Suppressor macrophage (primary cell): Measurements from ENCODE around the gene SLC26A2.
A peak's percentile ranks its signal among the peaks of the same experiment; 100 is the strongest.

Experiments
- DNase-seq, 4 experiments: peaks; one replicate each; pipeline ENCODE4 v3.0.0-alpha.2; 2020 to 2022

SLC26A2 gene

DNA sequence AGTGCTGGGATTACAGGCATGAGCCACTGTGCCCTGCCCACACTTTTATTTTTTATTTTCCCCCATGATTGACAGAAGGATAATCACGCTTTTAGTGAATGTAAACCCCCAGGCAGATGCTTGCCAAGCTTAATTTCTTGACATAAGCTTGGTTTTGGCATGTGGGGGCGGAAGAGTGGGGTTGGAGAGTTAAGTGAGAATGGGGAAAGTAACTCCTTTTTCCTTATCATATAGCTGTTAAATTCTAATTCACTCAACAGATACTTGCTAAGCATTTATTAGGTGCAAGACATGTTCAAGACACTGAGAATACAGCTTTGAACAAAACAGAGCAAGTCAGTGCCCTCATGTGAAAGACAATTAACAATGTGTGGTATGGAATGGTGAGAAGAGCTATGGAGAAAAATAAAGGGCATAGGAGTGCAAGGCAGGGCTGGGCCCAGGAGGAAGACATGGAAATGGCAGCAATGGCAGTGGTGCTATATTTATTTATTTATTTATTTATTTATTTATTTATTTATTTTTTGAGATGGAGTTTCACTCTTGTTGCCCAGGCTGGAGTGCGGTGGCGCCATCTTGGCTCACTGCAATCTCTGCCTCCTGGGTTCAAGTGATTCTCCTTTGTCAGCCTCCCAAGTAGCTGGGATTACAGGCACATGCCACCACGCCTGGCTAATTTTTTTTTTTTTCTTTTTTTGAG is 2.2 kb downstream of the SLC26A2 start:
- no peak for DNase-seq

DNA sequence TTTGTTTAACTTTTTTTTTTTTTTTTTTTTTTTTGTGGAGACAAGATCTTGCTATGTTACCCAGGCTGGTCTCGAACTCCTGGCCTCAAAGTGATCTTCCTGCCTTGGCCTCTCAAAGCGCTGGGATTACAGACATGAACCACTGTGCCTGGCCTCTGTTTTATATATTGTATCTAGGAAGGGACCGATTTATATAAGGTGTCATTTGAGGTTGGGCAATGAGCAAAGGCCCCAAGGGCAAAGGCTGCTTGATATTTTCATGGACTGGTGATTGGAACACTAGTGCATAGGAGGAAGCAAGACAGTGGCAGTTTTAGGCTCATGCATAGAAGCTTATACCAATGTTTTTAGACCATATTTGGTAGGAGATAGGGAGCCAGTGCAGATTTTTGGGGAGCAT is 3.2 kb downstream of the SLC26A2 start:
- DNase-seq: no peak

DNA sequence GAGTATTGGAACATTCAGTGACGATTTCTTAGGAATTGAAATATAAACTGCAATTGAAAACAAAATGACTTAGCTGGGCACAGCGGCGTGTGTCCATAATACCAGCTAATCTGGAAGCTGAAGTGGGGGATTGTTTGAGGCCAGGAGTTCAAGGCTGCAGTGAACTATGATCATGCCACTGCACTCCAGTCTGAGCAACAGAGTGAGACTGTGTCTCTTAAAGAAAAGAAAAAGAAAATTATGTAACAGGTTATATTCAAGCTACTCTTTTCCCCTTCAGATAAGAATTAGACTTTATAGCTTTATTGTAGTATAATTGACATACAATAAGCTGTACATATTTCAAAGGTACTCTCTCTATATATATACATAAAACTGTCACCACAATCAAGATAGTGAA is 6.4 kb downstream of the SLC26A2 start:
- DNase-seq: no peak

DNA sequence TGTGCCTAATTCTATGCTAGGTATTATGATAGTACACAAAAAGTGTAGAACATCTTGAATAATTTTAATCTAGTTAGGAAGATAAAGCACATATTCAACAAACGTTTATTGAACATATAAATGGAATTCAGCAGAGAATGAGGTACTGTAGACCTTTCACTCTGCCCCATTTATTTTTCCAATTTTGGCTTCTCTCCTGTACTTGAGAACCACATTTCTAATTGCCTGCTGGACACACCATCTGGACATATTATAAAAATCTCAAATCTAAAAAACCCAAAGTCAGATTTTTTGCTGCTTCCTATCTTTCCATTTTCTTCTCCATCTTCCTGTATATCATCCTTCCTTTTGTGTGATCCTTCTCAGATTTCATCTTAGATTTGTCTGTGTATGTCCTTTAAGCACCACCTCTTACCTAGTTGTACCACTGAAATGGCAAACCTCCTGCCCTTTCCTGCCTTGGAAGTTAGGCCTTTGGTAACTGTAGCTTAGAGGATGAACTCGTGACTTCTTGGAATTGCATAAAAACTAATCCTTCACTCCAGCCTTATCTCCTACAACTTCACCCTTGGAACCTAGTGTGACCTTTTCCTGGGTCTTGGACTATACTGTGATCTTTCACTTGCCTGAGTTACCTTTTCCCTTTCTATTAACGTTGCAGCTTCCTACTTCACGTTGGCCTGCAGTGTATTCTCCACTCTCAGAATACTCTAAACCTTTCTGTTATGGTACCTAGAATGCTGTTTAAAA is 8.8 kb downstream of the SLC26A2 start:
- no peak for DNase-seq

DNA sequence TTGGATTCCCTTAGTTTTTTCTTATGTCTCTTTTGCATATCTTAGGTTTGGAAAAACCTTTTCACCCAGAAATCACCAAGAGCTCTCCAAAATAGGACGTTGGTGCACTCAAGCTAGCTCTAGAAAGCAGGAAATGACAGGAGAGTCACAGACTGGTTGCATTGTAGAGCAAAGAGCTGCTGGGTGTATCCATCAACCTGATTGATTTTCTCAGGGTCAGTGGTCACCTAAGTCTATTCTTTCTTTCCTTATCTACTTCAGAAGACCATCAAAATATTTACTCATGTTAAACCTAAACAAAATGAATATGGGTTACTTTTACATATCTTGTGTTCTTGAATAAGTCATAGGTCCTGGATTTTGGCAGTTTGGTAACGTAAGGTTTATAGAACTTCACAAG is 14.9 kb downstream of the SLC26A2 start:
- DNase-seq: no peak

DNA sequence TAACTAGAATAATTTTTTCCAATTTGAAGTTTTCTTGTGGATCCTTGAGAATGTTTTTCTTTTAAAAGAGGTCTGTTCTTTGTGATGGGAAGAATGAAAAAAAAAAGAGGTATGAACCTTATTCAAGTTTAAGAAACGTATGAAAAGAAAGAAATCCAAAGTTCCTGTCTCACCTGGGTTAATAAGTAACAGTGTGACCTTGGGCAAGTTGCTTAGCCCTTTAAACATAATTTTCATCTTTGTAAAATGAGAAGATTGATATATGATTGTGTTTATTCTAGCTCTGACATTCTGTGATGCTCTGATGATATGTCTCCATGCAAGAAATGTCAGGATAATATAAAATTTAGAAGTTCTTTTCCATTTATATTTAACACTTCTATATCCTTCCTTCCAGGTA is 19.3 kb downstream of the SLC26A2 start:
- no peak for DNase-seq

DNA sequence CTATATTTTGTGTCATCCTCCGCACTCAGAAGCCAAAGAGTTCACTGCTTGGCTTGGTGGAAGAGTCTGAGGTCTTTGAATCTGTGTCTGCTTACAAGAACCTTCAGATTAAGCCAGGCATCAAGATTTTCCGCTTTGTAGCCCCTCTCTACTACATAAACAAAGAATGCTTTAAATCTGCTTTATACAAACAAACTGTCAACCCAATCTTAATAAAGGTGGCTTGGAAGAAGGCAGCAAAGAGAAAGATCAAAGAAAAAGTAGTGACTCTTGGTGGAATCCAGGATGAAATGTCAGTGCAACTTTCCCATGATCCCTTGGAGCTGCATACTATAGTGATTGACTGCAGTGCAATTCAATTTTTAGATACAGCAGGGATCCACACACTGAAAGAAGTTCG is 20.6 kb downstream of the SLC26A2 start:
- DNase-seq: no peak

DNA sequence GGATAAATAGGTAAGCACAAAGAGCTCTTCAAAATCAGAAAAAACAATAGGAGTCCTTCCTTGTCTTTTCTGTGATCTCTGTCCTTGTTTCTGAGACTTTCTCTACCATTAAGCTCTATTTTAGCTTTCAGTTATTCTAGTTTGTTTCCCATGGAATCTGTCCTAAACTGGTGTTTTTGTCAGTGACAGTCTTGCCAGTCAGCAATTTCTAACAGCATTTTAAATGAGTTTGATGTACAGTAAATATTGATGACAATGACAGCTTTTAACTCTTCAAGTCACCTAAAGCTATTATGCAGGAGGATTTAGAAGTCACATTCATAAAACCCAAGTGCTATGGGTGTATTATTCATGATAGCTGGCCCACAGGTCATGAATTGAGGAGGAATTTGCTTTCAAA is 21.9 kb downstream of the SLC26A2 start:
- DNase-seq: no peak

DNA sequence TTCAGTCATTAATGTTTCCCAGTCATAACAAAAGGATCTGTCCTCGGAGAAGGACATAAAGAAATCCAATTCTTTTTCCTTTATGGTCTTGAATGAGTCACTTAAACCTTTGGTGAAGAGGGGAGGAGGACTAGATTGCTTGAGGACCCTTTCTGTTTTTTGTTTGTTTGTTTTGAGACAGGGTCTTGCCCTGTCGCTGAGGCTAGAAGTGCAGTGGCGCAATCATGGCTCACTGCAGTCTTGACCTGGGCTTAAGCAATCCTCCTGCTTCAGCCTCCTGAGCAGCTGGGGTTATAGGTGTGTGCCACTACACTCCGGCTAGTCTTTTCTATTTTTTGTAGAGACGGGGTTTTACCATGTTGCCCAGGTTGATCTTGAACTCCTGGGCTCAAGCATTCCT is 27.6 kb downstream of the SLC26A2 start:
- DNase-seq: no peak

DNA sequence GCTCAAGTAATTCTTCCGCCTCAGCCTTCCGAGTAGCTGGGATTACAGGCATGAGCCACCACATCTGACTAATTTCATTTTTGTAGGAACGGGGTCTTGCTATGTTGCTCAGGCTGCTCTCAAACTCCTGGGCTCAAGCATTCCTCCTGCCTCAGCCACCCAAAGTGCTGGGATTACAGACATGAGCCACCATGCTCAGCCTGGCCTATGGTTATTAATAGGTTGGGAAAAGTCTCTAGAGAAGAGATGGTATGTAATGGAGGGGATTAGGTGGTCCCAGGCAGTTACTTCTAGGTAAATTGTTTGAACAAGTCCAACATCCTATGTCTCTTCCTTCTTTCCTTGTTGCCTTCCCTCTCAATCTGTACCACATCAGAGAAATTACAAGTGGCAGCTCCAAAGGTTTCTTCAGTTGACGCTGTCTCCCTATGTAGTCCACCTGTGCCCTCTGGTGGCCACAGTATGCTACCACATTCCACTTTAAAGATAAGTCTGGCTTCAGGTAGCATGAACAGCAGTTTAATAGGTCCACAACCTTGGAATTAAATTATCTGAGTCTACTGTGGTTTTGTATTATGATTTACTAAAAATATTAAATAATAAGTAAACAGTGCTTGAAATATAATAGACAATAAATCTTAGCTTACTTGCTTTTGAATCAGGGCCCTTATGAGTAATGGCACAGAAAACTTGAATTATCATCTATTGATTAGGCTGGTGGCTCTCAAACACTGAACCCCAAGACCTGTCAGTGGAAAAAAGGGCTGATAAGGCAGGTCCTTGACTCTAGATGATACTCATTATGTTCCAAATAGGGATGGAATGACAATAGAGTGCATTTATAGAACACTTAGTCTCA is 30.2 kb downstream of the SLC26A2 start:
- DNase-seq: peak; percentile 77 to 83 (median 79)

DNA sequence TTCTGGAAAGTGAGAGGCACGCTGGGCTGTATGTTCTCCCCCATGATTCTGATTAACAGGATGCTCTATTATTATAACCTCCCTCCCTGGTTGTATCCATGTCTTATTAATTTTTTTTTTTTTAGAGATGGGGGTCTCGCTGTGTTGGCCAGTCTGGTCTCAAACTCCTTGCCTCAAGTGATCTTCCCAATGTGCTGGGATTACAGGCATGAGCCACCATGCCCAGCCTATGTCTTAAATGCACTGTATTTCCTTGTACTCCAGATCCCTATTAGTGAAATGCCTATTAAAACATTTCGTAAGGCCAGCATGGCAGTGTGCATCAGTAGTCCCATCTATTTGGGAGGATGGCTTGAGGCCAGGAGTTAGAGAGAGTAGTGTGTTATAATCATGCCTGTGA is 32.9 kb downstream of the SLC26A2 start:
- no peak for DNase-seq

DNA sequence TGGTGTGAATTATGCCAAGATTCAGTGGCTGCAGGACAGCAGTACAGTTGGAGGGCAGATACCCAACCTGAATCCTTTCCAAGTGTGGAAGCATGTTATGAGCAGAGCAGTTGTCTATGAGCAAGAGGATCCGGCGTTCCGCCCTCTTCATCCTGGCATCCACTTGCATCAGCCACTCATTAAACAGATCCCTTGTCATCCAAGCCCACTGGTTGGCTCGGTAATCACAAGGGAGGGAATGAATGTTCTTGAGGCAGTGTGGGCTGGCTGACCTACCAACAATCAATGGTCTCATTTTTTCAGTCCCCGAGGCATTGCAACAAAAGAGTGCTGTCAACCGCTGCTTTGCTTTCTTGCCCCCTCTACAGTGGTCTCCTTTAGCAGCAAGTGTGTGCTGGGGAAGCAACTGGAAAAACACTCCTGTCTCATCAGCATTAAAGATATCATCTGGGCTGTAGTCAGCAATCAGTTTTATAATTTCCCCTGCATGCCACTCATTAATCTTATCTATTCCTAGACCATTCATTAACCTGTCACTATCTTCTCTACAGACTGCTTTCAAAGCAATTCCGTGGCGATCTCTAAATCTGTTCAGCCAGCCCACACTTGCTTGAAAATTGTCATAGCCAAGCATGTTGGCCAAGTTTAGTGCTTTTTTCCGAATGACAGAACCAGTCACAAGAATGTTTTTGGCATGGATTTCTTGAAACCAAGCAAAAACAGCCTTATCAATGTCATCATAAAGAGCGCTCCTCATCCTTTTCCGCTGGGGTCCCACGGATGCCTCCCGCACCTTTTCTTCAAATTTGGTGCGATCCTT is 35.0 kb downstream of the SLC26A2 start:
- no peak for DNase-seq

DNA sequence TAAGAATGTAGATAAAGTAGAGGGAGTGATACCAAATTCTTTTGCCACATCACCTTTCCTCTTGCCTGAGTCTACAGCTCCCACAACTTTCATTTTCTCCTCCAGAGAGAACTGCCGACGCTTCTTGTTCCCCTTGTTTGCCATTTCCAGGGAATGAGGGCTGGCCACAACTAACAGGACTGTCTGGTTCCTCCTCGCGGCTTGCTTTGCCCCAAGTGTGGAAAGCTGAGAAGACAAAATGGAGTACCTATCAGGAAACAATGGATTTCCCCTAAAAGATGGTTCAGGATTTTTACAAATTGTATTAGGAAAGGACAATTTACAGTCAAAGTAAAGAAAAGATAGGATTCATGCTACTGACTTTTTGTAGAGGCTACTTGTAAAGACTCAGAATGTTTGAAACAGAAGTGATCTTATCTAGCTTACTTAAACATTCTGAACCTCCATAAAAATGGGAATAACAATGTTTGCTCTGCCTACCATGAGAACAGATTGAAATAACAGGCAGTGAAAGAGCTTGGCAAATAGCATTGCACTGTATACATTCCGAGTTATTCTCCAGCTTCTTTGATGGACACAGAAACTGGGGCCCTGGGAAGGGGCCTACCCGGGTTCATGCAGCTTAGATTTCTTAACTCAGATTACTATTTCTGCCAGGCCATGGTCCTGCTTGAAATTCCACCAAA is 35.8 kb downstream of the SLC26A2 start:
- DNase-seq: no peak

DNA sequence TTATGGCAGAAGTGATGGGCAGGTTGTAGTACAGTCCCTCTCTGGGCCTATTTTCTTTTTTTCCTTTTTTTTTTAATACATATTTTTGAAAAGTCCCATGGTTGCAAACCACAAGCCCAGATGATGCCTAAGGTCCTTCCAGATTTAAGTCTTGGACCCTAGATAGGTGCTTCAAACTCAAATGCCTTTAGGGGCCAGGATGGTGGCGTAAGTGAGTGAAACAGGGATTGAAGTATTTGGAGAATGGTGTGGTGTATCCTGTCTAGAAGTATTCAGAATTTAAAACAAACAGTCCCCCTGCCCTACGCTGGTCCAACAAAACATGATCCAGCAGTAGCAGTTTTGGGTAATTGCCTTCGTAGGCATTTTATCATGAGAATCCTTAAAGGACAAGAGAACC is 37.7 kb downstream of the SLC26A2 start:
- DNase-seq: no peak

DNA sequence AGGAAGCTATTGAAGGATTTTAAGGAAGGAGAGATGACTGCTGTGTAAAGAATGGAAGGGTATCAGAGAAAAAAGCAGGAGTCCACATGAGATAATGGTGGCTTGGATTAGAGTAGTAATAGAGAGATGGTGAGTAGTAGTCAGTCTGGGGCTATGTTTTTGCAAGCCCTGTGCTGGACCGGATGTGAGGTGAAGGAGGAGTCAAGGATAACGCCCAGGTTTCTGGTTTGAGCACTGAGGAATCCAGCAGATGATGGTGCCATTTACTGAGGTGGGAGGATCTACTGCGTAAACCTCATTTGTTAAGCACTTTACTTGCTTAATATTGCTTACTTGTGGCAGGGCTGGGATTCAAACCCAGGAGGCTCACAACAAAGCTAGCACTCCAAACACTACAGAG is 38.8 kb downstream of the SLC26A2 start:
- DNase-seq: no peak

DNA sequence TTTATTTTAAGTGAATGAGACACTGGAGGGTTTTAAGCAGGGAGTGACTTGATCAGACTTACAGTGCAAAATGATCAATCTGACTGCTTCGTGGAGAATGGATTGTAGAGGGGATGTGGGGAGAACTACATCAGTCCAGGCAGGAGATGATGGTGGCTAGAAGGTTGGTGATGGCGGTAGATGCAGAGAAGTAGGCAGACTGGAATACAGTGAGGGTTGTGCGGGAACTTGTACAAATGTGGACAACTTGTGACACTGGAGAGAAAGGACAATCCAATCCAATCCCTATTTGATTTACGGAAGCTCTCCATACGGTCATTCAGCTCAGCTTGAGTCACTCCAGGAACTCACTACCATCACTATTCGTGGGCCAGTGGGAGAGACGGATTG is 39.3 kb downstream of the SLC26A2 start:
- DNase-seq: peak in 3 of 4 experiments; percentile 57 to 73 (median 58)

DNA sequence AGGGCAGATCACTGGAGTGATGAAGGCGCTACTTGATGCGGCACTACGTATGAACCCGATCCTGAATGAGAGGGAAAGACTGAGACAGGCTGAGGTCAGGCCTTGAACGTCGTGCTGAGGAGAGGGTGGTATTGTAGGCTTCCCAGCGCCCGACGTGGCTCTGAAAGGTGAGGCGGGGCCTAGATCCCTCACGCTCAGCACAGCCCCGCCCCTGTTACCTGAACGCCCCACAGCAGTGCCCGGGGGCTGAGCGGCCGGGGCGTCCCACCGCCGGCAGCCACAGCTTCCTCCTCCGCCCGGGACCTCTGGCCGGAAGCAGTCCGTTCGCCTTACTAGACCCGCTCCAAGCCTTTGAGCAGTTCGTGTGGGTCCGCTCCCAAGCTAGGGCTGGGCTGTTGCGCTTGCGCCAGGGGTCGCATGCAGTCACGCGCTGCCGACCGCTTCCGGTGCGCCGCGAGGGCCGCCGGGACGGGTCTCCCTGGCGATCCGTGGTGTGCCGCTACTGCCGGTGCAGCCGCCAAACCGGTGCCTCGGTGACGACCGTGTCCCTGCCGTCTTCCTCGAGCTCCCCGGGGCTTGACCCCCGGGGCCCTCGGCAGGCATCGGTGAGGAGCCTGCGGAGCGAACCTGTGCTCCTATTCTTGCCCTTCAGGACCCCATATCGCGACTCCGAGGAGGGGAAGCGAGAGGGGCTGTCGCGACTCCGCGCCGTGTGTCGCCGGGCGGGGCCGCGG is 39.9 kb downstream of the SLC26A2 start, which contains the start of the genes HMGXB3 and TIGD6:
Gene HMGXB3 (plus strand): TSS at position 484 of the 734 bp plus-strand sequence. CDS start 4,114 bp downstream, outside the sequence.
Gene TIGD6 (minus strand): TSS at position 399 of the 734 bp plus-strand sequence. CDS start 4,306 bp downstream, outside the sequence.
- DNase-seq: peak; percentile 94 to 97 (median 97)

DNA sequence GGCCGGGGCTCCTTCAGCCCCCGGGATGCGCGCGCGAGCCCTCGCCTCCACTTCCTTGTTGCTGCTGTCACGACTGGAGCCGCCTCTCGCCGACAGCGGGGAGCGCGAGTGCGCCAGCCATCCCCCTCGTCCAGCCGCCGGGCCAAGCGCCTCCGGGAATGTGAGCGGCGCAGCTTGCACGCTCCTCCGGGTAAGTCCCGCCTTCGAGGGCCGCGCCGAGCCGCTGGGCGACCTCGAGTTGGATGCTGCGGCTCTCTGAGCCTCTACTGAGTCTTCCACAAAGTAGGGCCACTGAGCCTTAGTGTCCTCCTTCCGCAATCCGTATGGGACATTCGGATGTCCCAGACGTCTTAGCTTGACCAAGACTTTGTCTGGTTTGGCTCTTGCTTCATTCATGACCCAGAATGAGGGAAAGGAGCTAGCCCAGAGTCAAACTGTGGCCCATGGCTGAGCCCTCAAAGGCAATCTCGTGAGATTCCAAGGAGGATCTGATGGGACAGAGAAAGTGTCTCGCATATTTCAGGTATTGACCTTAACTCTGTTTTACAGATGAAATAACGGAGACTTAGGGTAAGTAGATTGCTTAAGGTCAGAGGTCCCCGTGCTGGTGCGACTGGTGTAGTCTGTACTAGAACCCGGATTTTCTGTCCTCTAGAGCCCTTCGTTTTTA is 40.6 kb downstream of the SLC26A2 start:
- DNase-seq: peak; percentile 61 to 76 (median 67)

DNA sequence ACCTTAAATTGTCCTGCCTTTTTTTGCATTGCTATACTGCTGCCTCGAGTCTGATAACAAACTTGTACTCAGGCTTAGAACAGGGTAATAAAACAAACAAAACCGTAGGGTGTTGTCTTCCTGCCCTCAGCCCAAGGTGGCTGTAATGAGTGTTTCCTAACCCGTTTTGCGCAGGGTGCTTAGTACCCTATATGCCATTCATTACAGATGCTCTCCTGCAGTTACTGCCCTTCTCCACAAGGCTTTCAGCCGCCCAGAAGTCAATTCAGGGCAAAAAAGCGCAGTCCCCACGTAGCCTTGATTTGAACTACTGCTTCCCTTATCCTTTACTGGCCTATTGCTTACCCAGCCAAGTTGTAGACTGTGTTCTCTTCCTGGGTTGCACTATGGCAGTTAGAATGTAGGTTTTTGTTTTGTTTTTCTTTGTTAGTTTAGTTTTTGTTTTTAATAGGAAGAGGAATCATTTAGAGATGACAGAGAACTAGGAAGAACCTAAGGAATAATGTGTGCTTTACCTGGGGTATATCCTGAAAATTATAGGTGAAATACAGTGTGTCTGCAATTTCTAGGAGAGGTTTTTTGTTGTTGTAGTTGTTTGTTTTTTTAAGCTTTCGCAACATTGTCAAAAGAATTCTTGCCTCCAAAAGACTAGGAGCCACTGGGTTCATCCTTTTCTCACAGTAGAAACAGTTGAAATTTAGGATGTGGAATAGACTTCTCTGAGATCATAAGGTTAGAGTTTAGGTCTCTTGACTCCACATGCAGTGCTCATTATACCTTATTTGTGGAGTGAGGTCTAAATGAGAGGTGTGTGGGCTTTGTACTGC is 41.3 kb downstream of the SLC26A2 start:
- peak; percentile 88 to 92 (median 90) for DNase-seq
